HG03571 (cell line): ENCODE data around the gene TANC2.
A peak's percentile ranks its signal among the peaks of the same experiment; 100 is the strongest.
"Not testable (repeated sequence)": the region's sequence is repeated elsewhere in the genome, so short reads cannot be mapped to it uniquely, and the experiment has no call there.

Source experiments
- ATAC-seq: cut with Tn5 transposase; IDR thresholded peaks from one replicate; pipeline ENCODE4 v1.9.1; 2021; ENCODE audit not compliant: unreplicated experiment

Gene TANC2

GRCh38 chr17:62963296-62963695 lies 2.7 kb upstream of the TANC2 start:
- no peak for ATAC-seq

- ATAC-seq = no peak
These were observed 1.5 kb upstream of the TANC2 start for GRCh38 chr17:62964506-62964905.

- ATAC-seq = peak; percentile 3
These were observed 805 bp upstream of the TANC2 start for GRCh38 chr17:62965174-62965685.

GRCh38 chr17:62966426-62967204 lies 580 bp downstream of the TANC2 start:
- ATAC-seq = peak; percentile 46

DNA sequence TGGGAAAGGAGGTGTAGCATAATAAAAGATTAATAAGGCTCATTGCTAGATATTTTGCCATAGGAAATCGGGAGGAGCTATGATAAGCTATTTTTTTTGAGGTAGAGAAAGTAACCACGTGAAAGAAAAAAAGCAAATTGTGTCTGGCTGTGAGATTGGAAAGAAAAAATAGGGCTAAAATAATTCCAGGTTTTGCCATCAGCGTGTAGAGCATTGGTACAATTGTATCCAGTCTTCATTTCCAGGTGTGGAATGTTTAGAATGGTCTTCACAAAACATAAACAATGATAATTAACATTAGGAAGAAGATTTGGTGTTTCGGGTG lies 1.1 kb downstream of the TANC2 start:
- no peak for ATAC-seq

DNA sequence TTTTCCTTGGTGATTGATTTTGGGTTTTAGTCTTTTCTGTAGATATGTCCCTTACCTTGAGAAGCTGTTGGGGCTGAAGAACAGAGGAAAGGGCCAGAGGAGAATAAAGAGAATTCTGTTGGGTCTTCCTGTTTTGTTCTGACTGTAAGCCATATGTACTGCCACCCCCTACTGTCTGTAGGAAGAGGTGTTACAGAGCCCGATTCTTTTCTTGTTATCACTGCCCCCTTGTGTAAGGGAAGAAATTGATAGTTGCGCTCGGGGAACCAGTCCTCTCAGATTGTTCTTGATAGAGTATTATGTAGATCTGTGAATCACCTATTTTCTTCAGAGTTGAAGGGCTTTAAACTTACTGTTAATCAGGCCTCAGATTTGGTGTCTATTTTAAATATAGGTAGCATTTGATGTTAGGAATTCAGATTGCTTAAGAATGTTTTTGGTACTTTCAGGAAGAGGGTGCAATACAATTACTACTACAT lies 2.4 kb downstream of the TANC2 start:
- peak; percentile 68 for ATAC-seq

- ATAC-seq = no peak
These were observed 4.6 kb downstream of the TANC2 start for GRCh38 chr17:62970610-62971009.

DNA sequence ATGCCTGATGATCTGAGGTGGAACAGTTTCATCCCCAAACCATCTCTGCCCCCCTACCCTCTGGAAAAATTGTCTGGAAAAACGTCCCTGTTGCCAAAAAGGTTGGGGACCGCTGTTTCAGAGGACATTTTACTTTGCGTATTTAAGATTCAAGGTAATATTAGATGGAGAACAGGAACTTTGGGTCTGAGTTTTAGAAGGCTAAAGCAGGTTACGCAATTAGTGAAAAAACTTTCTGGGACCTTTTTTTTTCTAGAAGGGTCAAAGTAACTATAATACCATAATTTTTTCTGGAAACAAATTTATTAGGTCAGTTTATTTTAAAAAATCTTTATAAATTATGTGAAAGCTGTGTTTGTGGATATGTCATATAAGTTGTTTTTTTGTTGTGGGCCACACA lies 5.8 kb downstream of the TANC2 start:
- no peak for ATAC-seq

GRCh38 chr17:62974788-62975187 lies 8.8 kb downstream of the TANC2 start:
- ATAC-seq = no peak

- ATAC-seq = no peak
These were observed 9.2 kb downstream of the TANC2 start for GRCh38 chr17:62975206-62975605.

- ATAC-seq = not testable (repeated sequence)
These were observed 10.7 kb downstream of the TANC2 start for GRCh38 chr17:62976643-62977231.

- no peak for ATAC-seq
These were observed 14.8 kb downstream of the TANC2 start for GRCh38 chr17:62980842-62981241.

- ATAC-seq = no peak
These were observed 15.9 kb downstream of the TANC2 start for GRCh38 chr17:62981933-62982332.

DNA sequence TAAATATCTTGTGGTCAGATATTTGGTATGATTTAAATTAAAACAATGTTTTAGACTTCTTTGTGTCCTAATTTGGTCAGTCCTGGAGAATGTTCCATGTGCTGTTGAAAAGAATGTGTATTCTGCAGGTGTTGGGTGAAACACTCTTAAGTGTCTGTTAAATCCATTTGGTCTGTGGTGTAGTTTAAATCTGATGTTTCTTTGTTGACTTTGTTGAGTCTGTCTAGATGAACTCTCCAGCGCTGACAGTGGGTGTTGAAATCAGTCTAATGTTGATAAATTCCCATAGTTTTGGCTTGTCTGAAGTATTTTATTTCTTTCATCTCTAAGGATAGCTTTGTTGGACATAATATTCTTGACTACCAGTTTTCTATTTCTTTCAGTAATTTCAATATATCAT lies 18.8 kb downstream of the TANC2 start:
- no peak for ATAC-seq

GRCh38 chr17:62986549-62986948 lies 20.5 kb downstream of the TANC2 start:
- no peak for ATAC-seq

DNA sequence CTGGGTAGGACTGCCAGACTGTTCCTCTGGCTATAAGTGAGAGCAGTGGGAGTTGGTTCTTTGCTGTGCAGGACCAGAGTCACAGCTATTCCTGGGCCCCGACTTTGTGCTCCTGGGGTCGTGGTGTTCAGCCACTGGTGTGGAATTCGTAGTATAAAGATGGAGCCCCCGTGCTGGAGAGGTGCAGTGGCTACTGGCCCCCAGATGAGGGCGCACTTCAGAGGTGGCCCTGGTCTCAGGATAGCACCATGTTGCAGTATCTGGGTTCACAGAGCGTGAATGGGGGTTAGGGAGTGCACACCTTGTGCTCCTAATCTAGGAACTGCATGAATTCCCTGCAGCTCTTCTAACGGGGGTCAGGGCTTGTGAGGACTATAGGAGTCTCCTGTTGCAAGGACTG lies 21.1 kb downstream of the TANC2 start:
- no peak for ATAC-seq

DNA sequence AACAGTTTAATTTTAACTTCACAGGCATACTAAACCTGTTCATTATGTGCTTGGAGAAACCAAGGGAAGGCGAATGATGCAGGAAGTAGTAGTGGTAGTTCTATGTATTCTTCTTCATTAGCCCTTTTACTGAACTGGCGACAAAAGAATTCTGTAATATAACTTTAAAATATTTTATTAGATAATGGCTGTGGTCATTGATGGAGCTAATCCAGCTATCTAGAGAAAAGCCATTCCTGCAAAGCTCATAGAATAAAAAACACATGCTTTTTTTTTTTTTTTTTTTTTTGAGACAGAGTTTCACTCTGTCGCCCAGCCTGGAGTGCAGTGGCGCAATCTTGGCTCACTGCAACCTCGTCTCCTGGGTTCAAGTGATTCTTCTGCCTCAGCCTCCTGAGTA lies 23.5 kb downstream of the TANC2 start:
- no peak for ATAC-seq

DNA sequence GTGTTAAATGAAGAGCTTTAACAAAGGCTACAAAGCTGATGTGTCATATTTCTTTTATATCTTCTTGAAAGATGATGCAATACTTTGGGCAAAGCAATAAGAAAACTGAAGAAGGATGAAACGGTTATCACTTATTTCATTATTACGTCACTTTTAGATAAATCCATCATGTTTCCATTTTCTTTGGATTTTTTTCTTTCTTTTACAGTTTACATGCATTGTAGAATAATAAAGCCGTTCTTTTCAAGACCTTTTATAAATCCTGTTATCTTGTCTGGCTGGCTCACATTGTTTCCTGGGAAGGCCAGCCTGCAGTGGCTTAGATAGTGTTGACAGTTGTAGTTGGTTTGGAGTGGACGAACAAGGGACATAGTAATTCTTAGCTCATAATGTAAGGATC lies 28.9 kb downstream of the TANC2 start:
- ATAC-seq = no peak

DNA sequence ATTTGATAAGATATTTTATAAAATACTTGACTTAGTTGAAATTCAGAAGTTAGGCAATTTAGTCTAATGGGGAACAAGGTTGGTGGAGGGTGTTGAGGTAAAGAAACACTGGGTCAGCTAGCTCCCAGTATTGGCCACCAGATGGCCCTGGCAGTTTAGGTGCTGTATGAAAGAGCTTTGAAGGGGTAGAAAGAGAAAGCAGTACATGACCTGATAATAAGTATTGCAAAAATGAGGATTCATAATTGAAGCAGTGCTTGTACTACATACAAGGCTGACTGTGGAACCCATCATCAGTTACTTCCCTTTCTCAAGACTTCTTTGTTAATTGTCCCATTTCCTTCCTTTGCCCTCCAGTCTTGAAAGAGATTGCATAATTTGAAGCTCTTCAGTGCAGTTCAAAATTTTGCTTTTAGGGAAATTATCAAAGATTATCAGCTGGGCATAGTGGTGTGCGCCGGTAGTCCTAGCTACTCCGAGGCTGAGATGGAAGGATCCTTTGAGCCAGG lies 29.4 kb downstream of the TANC2 start:
- no peak for ATAC-seq

DNA sequence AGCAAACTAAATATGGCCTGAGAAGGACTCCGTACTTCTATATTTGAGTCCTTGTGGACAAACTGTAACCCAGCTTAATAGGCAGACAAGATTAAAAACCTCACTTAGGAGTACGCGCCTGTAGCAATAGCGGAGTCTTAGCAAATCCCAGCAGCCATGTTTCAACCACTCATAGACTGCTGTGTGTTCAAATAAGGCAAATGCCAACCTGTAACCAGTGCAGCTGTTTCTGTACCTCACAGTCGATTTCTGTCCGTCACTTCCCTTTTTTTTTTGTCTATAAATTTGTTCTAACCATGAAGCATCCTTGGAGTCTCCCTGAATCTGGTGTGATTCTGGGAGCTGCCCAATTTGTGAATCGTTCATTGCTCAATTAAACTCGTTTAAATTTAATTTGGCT lies 30.2 kb downstream of the TANC2 start:
- ATAC-seq = no peak

DNA sequence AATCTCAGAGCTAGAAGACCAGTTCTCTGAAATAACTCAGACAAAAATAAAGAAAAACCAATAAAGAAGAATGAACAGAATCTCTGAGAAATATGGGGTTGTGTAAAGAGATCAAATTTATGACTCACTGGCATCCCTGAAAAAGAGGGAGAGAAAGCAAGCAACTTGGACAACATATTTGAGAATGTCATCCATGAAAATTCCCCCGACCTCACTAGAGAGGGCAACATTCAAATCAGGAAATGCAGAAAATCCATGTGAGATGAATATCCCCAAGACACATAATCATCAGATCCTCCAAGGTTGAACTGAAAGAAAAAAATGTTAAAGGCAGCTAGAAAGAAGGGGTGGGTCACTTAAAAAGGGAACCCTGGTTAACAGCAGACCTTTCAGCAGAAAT lies 32.1 kb downstream of the TANC2 start:
- no peak for ATAC-seq

DNA sequence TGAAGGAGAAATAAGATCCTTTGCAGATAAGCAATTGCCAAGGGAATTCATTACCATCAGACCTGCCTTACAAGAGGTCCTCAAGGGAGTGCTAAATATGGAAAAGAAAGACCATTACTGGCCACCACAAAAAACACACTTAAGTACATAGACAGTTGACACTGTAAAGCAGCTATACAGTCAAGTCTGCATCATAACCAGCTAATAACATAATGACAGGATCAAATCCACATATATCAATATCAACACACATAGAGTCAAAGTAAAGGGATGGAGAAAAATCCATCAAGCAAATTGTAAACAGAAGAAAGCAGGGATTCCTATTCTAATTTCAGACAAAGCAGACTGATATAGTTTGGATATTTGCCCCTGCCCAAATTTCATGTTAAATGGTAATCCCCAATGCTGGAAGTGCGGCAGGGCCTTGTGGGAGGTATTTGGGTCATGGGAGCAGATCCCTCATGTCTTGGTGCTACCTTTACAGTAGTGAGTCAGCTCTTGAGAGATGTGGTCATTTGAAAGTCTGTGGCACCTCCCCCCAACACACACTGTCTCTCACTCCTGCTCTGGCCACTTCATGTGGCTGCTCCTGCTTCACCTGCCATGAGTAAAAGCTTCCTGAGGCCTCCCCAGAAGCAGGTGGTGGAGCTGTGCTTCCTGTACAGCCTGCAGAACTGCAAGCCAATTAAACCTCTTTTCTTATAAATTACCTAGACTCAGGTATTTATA lies 32.8 kb downstream of the TANC2 start:
- ATAC-seq = no peak
